ENCODE results near the gene ADAMTS15.

- no peak for TF ChIP-seq CTCF (IDR thresholded peaks at IDR 0.05; ENCODE audit: insufficient read depth, low read depth, low read length)
- no peak for TF ChIP-seq EZH2 (IDR thresholded peaks at IDR 0.05; ENCODE audit: insufficient read depth, low read length)
Observed at GRCh38 chr11:130399196-130399595, 49.2 kb upstream of the ADAMTS15 start.
